Body of pancreas (tissue), 4 donors: Measurements from ENCODE around the gene FAM193A.

Experiments used
- POLR2A ChIP-seq, 3 donors: fragments of 450-650 bp; IDR thresholded peaks; one replicate each; pipeline ENCODE4 v1.6.1; 2016; ENCODE audit warnings: antibody characterized with exemption in 3 of 3, mild to moderate bottlenecking in 2 of 3
- TF ChIP-seq, protein P1 (sequence below), 7 experiments: fragments of 450-650 bp in 4 of 7; fragments of 200-600 bp in 3 of 7; sonication (generic) in 3 of 7; IDR thresholded peaks; one replicate each; pipeline ENCODE4 v1.5.1; 2016 to 2019; ENCODE audit warnings: antibody characterized with exemption in 7 of 7

DNA sequence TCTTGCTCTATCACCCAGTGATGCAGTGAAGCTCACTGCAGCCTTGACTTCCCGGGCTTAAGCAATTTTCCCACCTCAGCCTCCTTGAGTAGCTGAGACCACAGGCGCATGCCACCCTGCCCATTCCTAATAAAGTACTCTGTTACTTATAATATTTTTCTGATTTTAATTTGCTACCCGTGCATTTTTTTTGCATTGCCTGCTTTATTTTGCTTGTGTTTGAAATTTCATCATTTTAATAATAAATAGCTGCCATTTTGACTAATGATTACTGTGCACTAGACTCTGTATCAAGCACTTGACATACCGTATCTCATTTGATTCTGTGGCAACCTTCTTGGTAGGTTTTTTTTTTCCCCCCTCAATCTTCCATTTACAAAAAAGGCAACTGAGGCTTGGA is 41.7 kb downstream of the FAM193A start:
- TF ChIP-seq, protein P1, sequence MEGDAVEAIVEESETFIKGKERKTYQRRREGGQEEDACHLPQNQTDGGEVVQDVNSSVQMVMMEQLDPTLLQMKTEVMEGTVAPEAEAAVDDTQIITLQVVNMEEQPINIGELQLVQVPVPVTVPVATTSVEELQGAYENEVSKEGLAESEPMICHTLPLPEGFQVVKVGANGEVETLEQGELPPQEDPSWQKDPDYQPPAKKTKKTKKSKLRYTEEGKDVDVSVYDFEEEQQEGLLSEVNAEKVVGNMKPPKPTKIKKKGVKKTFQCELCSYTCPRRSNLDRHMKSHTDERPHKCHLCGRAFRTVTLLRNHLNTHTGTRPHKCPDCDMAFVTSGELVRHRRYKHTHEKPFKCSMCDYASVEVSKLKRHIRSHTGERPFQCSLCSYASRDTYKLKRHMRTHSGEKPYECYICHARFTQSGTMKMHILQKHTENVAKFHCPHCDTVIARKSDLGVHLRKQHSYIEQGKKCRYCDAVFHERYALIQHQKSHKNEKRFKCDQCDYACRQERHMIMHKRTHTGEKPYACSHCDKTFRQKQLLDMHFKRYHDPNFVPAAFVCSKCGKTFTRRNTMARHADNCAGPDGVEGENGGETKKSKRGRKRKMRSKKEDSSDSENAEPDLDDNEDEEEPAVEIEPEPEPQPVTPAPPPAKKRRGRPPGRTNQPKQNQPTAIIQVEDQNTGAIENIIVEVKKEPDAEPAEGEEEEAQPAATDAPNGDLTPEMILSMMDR (IDR thresholded peaks at IDR 0.05), result no peak
- no peak for TF ChIP-seq POLR2A (IDR thresholded peaks at IDR 0.05)
